Raji (cell line): ENCODE measurements around the gene DHX35.

ENCODE experiments used
- POLR2A ChIP-seq: IDR thresholded peaks from 2 replicates; pipeline ENCODE4 v1.6.1; 2011; ENCODE audit warnings: low read depth, low read length, control low read depth; ENCODE audit not compliant: insufficient read depth

The DHX35 gene

GRCh38 chr20:38987777-38988176 lies 25.6 kb downstream of the DHX35 start:
- no peak for TF ChIP-seq POLR2A

DNA sequence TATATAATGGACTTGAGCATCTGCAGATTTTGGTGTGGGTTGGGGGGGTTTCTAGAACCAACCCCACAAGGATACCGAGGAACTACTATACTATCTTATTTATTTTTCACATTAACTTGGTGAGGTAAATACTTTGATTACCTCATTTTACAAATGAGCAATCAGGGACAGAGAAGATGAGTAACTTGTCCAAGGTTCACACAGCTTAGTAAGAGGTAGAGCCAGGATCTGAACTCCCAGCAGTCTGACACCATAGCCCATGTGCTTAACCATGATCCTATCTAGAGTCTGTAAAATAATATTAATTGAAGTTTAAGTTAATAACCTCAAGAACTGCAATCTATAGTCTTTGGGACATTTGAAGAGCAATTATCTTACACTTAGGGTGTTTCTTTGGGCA lies 28.6 kb downstream of the DHX35 start:
- no peak for TF ChIP-seq POLR2A

DNA sequence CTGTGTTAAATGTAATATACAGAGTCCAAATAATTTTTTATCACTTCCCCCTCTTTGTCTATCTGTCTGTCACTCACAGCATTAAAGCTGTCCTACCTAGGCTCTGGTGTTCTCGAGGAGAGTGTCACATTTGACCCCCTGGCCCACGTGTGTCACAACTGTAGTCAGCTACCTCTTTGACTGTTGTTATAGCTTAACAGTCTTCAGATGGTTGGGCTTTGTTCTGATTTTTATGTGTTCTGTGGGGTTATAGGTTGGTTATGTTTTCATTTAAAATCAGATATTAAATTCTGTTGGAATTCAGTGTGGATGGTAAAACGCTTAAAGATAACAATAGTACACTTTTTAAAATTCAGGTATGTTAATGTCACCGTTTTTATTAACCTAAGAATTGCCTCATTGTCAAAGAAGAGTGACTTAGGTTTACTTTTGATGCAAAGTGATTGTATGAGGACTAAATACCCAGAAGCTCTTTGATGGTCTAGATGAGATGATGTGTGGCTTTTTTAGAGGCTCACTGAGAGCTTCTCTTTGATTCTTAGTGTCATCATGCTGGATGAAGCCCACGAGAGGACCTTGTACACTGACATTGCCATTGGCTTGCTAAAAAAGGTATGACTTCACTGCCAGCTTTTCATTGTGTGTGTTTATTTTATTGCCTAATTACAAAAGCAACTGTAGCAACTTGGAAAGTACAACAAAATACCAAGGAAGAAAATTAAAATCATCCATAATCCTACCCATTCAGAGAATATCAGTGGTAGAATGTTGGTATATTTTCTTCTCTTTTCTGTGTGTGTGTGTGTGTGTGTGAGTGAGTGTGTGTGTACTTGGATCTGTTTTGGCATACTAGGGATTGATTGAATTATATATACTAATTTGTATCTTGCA lies 29.9 kb downstream of the DHX35 start:
- no peak for TF ChIP-seq POLR2A

DNA sequence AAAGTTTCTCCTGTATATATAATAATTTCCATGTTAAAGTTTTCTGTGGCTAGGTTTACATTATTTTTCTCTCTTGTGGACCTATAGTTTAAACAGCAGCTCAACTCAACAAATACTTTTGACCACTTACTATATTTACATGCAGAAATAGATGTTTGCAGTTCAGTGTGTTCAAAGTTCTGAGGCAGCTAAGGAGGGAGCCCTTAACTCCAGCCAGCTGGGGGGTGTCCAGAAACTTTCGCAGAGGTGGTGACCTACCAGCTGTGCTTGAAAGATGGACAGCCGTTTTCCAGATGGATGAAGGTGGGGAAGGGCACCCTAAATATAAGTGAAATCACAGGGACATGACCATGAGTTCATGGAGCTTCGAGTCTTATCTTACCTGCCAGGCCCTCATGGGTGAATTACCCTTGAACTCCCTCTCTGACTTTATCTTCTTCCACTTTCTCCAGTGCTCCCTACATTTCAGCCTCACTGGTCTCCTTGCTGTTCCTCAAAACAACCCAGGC lies 33.4 kb downstream of the DHX35 start:
- no peak for TF ChIP-seq POLR2A

DNA sequence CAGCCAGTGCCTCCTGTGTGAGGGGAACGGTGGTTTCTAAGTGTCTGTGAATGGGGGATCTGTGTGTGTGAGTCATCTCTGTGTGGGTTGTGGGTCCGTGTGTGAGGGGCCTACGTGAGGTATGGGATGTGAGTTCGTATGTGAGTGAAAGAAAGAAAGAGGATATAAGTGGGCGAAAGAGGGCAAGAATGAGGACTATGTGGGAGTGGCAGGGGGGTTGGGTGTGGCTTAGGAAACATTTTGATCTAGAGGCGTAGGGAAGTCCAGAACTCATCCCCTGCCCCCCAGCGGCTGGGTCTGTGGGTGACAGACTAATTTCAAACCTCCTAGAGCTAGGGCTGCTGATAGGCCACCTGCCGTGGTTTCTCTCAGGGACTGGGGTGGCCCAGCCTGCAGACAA lies 35.5 kb downstream of the DHX35 start:
- no peak for TF ChIP-seq POLR2A

GRCh38 chr20:38999217-38999616 lies 37.1 kb downstream of the DHX35 start:
- TF ChIP-seq POLR2A: no peak

GRCh38 chr20:38999965-39000910 lies 38.1 kb downstream of the DHX35 start:
- no peak for TF ChIP-seq POLR2A

GRCh38 chr20:39004508-39004907 lies 42.4 kb downstream of the DHX35 start:
- no peak for TF ChIP-seq POLR2A

DNA sequence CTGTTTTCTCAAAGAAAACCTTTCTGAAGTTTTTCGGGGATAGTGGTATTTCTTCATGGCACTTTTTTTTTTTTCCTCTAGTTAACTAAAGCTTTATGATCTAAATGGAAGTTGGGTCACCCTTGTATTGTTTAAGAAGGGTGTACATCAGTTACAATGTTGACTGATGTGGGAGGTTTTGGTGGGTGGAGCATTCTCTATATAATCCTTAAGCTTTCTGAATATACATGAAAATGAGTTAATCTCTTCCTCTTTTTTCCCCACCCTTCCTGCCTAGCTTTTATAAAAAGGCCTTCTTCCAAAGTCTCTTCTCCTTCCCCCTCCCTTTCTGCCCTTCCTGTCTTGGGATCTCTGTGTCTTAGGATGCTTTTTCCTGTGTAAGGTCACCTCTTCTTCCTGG lies 47.2 kb downstream of the DHX35 start:
- no peak for TF ChIP-seq POLR2A

DNA sequence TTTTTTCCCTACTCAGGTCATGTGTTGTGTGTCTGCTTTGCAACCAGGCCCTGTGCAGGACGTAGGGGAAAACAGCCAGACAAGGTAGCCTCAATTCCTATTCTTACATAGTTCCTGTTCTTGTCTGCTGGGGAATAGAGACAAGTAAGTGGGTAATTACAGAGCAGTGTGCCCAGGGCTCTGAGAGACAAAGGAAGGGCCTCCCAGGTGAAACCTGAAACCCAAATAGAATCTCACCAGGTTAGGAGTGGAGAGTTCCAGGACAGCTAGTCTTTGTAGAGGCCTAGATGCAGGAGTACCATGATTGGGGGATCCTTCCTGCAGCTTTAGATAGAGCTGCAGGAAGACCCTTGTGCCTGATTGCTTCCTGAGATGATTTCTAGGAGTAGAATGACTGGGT lies 48.4 kb downstream of the DHX35 start:
- TF ChIP-seq POLR2A: no peak

DNA sequence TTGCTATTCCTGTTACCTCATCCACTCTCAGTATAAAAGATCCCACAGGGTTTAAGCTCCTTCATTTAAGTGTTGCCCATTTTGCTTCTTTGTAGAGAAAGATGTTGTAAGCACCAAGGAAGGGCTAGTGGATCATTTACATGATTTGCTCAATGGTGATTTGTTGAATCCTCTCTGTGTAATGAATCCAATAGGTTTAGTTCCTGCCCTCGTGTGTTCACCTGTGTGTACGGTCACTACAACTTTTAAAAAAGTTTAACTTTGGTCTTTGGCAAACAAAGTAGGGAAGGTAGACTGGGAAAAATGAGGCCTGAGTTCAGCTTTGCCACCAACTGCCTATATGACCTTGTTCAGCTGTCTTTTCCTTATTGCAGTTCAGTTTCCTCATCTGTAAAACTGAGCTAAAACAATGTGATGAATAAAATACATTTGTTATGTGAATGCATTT lies 51.5 kb downstream of the DHX35 start:
- no peak for TF ChIP-seq POLR2A

GRCh38 chr20:39016041-39016440 lies 53.9 kb downstream of the DHX35 start:
- no peak for TF ChIP-seq POLR2A

DNA sequence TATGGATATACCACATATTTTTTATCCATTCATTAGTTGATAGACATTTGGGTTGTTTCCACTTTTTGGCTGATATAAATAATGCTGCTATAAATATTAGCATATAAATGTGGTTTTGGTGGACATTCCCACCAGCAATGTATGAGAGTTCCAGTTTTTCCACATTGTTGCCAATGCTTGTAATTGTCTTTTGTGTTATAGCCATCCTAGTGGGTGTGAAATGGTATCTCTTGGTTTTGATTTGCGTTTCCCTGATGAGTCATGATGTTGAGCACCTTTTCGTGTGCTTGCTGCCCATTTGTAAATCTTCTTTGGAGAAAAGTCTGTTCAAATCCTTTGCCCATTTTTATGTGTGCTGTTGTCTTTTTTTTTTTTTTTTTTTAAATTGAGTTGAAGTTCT lies 54.4 kb downstream of the DHX35 start:
- TF ChIP-seq POLR2A: no peak

DNA sequence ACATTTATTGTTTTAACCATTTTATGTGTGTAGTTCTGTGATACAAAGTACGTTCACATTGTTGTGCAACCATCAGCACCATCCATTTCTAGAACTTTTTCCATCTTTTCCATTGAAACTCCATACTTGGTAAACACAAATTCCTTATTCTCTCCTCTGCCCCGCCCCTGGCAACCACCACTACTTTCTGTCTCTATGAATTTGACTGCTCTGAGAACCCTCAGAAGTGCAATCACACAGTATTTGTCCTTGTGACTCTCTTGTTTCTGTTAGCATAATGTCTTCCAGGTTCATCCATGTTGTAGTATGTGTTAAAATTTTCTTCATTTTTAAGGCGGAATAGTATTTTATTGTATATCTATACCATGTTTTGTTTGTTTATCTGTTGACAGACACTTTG lies 56.9 kb downstream of the DHX35 start:
- TF ChIP-seq POLR2A: no peak

- no peak for TF ChIP-seq POLR2A
These were observed 57.7 kb downstream of the DHX35 start for GRCh38 chr20:39019805-39020325.
